Measurements from ENCODE around the gene SLC25A15. TPM values are rescaled to one million over a fixed set of nuclear protein-coding genes. Genes with fewer than 3 reads are reported as not detected.

SLC25A15 gene
- total and polyA plus RNA-seq, 2 donors (not counting 1 experiment from before 2014, with no cell fraction given), result 2.4 to 3.8 TPM

DNA sequence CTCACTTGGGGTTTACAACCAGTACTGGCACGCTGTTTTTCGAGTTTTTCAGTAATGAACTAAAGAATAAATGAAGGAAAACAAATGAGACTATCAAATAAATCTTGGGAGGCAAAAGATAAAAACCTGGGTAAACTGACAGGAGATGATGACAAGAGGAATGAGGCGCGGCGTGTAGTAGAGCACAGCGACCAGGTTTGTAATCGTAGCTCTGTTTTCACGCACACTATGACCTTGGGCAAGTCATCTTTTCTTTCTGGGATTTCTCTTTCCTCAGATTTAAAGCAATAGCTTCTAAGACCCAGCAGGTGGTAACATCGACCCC lies 18.8 kb upstream of the SLC25A15 start:
- POLR2A ChIA-PET, result interaction anchor here (1.0 kb wide), 1 partner anchor 19 kb away, joined by 4 read pairs; the partner anchor contains the start of gene SLC25A15
- intact Hi-C loops (cut with micrococcal nuclease), result loop anchor here (2.0 to 10.0 kb wide), 4 partner anchors 104 to 1736 kb away; partner anchors contain the start of genes FOXO1, KBTBD6, NHLRC3 and PROSER1
- peaks cover 18% of the 10 kb centered on the region for H3K4me1 Mint-ChIP-seq
- CTCF ChIA-PET, result interaction anchor here (1.0 to 1.8 kb wide), 2 partner anchors 19 to 150 kb away, joined by 3 to 5 read pairs; partner anchors contain the start of gene SLC25A15
- Histone ChIP-seq H3K9me3 (ENCODE audit: control extremely low read depth in 1 of 3, control insufficient read depth in 2 of 3, insufficient read depth in 1 of 3, low read length in 2 of 3) (no peaks in the 10 kb centered on the region), H4K20me1 (ENCODE audit: control insufficient read depth, insufficient read depth, low read length, poor library complexity, severe bottlenecking) (peaks cover 5% of the 10 kb centered on the region), H3K4me2 (replicated peaks; ENCODE audit: low read depth, low read length, poor library complexity, severe bottlenecking) (peak overlapping the region; percentile 85), H3K36me3 (replicated peaks in 1 of 2; ENCODE audit: control extremely low read depth in 1 of 2, control insufficient read depth in 1 of 2, extremely low read depth in 1 of 2, insufficient read depth in 2 of 2, low read length in 1 of 2) (peaks cover 1 to 3% of the 10 kb centered on the region in 2 experiments), H2AFZ (ENCODE audit: insufficient read depth, low read depth, low read length, poor library complexity, severe bottlenecking) (peak overlapping the region; percentile 93), H3K4me1 (ENCODE audit: control insufficient read depth in 2 of 2, insufficient read depth in 2 of 2, low read length in 2 of 2) (peaks cover 12 to 18% of the 10 kb centered on the region in 2 donors), H3K9ac (ENCODE audit: low read length) (peak overlapping the region; percentile 97), H3K27ac (ENCODE audit: low read length in 2 of 2) (peak overlapping the region; percentile 59 to 88), H3K79me2 (ENCODE audit: control insufficient read depth, insufficient read depth, low read length) (peaks cover 20% of the 10 kb centered on the region), H3K27me3 (replicated peaks in 1 of 4; ENCODE audit: control extremely low read depth in 1 of 4, control insufficient read depth in 3 of 4, insufficient read depth in 4 of 4, low read length in 3 of 4) (no peaks in the 10 kb centered on the region), H3K4me3 (ENCODE audit: control extremely low read depth in 1 of 5, extremely low read depth in 1 of 5, insufficient read depth in 1 of 5, low read depth in 2 of 5, low read length in 4 of 5) (peak overlapping the region; percentile 65 to 99 (median 99))
- H3K4me3 Mint-ChIP-seq, result peak overlapping the region; percentile 100
- no peaks in the 10 kb centered on the region for H3K27me3 Mint-ChIP-seq
- peak overlapping the region; percentile 97 for H3K27ac Mint-ChIP-seq
- no peaks in the 10 kb centered on the region for H3K9me3 Mint-ChIP-seq (ENCODE audit: insufficient read depth)
- no peak for DNase-seq
- ATAC-seq (ENCODE audit: low read depth), result no peak
- TF ChIP-seq, protein P1, sequence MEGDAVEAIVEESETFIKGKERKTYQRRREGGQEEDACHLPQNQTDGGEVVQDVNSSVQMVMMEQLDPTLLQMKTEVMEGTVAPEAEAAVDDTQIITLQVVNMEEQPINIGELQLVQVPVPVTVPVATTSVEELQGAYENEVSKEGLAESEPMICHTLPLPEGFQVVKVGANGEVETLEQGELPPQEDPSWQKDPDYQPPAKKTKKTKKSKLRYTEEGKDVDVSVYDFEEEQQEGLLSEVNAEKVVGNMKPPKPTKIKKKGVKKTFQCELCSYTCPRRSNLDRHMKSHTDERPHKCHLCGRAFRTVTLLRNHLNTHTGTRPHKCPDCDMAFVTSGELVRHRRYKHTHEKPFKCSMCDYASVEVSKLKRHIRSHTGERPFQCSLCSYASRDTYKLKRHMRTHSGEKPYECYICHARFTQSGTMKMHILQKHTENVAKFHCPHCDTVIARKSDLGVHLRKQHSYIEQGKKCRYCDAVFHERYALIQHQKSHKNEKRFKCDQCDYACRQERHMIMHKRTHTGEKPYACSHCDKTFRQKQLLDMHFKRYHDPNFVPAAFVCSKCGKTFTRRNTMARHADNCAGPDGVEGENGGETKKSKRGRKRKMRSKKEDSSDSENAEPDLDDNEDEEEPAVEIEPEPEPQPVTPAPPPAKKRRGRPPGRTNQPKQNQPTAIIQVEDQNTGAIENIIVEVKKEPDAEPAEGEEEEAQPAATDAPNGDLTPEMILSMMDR (IDR thresholded peaks at IDR 0.05), result no peak
- no peak for TF ChIP-seq EZH2 (IDR thresholded peaks at IDR 0.05; ENCODE audit: borderline replicate concordance, insufficient read depth, low read depth, low read length, poor library complexity, severe bottlenecking)
- WGBS (ENCODE audit: insufficient coverage), result 3% methylated on average over 9 of the region's 9 CpGs

DNA sequence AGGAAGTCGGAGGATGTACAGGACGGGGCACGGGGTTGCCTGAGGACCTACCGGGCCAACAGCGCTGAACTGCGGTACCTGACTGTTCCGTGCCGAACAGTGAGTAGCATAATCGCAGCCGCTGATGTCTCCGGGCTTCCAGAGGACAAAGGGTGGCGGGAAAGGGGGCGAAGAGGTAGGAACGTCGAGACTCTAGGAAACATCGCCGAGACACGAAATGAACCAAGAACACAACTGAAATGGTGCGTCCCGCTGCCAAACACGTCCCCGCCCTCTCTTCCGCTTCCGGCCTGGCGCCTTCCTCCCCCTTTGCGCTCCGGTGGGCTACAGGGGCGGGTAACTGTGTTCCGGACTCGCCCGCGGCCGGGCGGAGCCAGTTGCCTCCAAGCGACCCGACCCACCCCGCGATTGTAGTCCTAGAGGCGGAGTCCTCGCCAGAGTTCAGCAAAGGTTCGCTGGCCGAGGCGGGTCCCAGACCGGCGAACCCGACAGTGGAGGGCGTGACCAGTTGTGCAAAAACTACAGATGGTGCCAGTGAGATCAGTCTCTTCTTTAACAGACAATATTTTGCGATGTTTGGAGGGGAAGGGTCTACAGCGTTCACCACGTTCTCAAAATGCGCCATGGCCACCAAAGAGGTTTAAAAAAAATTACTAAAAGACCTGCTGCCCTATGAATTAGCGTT lies 18.3 kb upstream of the SLC25A15 start, which contains the start of gene MRPS31:
MRPS31 (minus strand) TSS at position 257 of the 685 bp plus-strand sequence; CDS start at position 203, 54 bp downstream.
- under 1% methylated on average over 47 of the region's 52 CpGs for WGBS (ENCODE audit: insufficient coverage)
- H2AFZ ChIP-seq (ENCODE audit: insufficient read depth, low read depth, low read length, poor library complexity, severe bottlenecking), result peak within 1 kb of the TSS; percentile 93
- no peak for TF ChIP-seq EZH2 (IDR thresholded peaks at IDR 0.05; ENCODE audit: borderline replicate concordance, insufficient read depth, low read depth, low read length, poor library complexity, severe bottlenecking)
- TF ChIP-seq, protein P1 (IDR thresholded peaks at IDR 0.05), result no peak
- H3K4me3 Mint-ChIP-seq, result peak within 1 kb of the TSS; percentile 100
- ChIA-PET POLR2A (interaction anchor here (1.0 kb wide), 1 partner anchor 18 kb away, joined by 4 read pairs; the partner anchor contains the start of gene SLC25A15), CTCF (interaction anchor here (1.0 to 1.8 kb wide), 2 partner anchors 19 to 149 kb away, joined by 3 to 5 read pairs; partner anchors contain the start of gene SLC25A15)
- intact Hi-C loops (cut with micrococcal nuclease), result loop anchor here (1.0 to 10.0 kb wide), 10 partner anchors 18 to 1736 kb away; partner anchors contain the start of genes COG6, FOXO1, KBTBD6 and KBTBD7
- H3K27me3 Mint-ChIP-seq, result no peaks in the 10 kb centered on the region
- no peaks in the 10 kb centered on the region for H3K27me3 ChIP-seq (replicated peaks in 1 of 4; ENCODE audit: control extremely low read depth in 1 of 4, control insufficient read depth in 3 of 4, insufficient read depth in 4 of 4, low read length in 3 of 4)
- peak within 1 kb of the TSS; percentile 65 to 99 (median 99) for H3K4me3 ChIP-seq (ENCODE audit: control extremely low read depth in 1 of 5, extremely low read depth in 1 of 5, insufficient read depth in 1 of 5, low read depth in 2 of 5, low read length in 4 of 5)
- H3K36me3 ChIP-seq (replicated peaks in 1 of 2; ENCODE audit: control extremely low read depth in 1 of 2, control insufficient read depth in 1 of 2, extremely low read depth in 1 of 2, insufficient read depth in 2 of 2, low read length in 1 of 2), result no peaks in the 10 kb centered on the region
- H3K27ac Mint-ChIP-seq, result peak within 1 kb of the TSS; percentile 97
- H4K20me1 ChIP-seq (ENCODE audit: control insufficient read depth, insufficient read depth, low read length, poor library complexity, severe bottlenecking), result peaks cover 5% of the 10 kb centered on the region
- peaks cover 20% of the 10 kb centered on the region for H3K79me2 ChIP-seq (ENCODE audit: control insufficient read depth, insufficient read depth, low read length)
- ATAC-seq (ENCODE audit: low read depth), result peak; percentile 100
- H3K9me3 Mint-ChIP-seq (ENCODE audit: insufficient read depth), result no peaks in the 10 kb centered on the region
- peaks cover 21% of the 10 kb centered on the region for H3K4me1 Mint-ChIP-seq
- H3K27ac ChIP-seq (ENCODE audit: low read length in 2 of 2), result peak within 1 kb of the TSS; percentile 64 to 88
- H3K9ac ChIP-seq (ENCODE audit: low read length), result peak within 1 kb of the TSS; percentile 97
- H3K4me1 ChIP-seq (ENCODE audit: control insufficient read depth in 2 of 2, insufficient read depth in 2 of 2, low read length in 2 of 2), result peaks cover 12 to 19% of the 10 kb centered on the region in 2 donors
- H3K4me2 ChIP-seq (replicated peaks; ENCODE audit: low read depth, low read length, poor library complexity, severe bottlenecking), result peak within 1 kb of the TSS; percentile 85
- no peaks in the 10 kb centered on the region for H3K9me3 ChIP-seq (ENCODE audit: control extremely low read depth in 1 of 3, control insufficient read depth in 2 of 3, insufficient read depth in 1 of 3, low read length in 2 of 3)
- peak; percentile 95 for DNase-seq
